IPS-11a (cell line): ENCODE measurements around the gene ITGB3.

ENCODE experiments used
- H3K4me3 ChIP-seq: one replicate; pipeline ENCODE4 v1.5.1; 2013; ENCODE audit warnings: low read depth, low read length, control low read depth

ITGB3 gene

DNA sequence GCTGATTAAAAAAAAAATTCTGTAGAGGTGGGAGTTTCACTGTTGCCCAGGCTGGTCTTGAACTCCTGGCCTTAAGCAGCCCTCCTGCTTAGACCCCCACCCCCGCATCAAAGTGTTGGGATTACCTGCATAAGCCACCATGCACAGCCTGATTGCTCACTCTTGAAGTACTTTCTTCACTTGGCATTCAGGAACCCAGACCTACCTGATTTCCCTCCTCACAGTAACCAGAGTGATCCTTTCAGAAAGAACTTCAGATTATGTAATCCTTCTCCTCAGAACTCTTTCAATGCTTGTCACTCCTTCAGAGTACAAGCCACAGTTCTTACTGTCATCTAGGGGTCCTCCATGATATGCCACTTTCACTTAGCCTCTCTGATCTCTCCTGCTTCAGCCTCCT lies 71.5 kb downstream of the ITGB3 start:
- H3K4me3 ChIP-seq: no peak overlapping the region

DNA sequence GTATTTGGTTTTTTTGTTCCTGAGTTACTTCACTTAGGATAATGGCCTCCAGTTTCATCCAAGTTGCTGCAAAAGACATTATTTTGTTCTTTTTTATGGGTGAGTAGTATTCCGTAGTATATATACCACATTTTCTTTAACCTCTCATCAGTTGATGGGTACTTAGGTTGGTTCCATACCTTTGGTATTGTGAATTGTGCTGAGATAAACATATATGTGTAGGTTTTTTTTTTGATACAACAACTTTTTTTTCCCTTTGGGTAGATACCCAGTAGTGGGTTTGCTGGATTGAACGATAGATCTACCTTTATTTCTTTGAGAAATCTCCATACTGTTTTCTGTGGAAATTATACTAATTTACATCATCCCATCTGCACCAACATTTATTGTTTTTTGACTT lies 76.9 kb downstream of the ITGB3 start:
- no peak overlapping the region for H3K4me3 ChIP-seq

DNA sequence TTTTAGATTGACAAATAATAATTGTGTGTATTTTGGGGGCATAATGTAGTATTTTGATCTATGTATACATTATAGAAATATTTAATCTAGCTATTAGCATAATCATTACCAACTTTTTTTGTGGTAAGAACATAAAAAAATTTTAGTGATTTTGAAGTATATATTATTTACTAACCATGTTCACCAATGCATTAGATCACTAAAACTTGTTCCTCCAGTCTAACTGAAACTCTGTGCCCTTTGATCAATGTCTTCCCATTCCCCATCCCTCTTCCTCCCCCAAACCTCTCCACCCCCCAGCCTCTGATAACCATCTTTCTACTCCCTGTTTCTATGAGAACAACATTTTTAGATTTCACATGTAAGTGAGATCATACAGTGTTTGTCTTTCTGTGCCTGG lies 78.7 kb downstream of the ITGB3 start:
- H3K4me3 ChIP-seq: no peak overlapping the region

DNA sequence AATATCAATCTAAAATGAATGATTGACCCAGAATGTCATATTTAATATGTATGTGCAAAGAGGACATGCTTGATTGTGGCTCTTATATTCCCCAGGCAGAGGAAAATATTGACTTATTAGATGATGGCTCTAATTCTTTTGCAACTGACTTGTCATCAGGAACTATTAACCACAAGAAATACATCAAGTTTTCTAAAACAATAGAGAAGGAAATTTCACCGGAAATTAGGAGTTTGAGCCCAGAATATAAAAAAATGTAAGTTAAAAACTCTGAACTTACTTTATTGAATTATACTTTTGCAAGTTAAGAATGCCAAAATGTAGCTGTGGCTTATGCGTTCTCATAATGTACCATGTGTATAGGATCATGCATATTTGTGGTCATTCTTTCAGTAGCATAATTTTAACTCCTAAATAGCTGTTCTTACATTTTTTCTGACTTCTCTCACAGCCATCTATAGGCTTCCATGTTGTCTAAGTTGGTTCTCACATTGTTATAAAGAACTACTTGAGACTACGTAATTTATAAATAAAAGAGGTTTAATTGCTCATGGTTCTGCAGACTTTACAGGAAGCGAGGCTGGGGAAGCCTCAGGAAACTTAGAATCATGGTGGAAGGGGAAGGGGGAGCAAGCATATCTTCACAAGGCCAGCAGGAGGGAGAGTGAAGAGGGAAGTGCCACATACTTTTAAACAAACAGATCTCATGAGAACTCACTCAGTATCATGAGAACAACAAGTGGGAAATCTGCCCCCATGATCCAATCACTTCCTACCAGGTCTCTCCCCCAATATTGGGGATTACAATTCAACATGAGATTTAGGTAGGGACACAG lies 81.7 kb downstream of the ITGB3 start:
- no peak overlapping the region for H3K4me3 ChIP-seq

DNA sequence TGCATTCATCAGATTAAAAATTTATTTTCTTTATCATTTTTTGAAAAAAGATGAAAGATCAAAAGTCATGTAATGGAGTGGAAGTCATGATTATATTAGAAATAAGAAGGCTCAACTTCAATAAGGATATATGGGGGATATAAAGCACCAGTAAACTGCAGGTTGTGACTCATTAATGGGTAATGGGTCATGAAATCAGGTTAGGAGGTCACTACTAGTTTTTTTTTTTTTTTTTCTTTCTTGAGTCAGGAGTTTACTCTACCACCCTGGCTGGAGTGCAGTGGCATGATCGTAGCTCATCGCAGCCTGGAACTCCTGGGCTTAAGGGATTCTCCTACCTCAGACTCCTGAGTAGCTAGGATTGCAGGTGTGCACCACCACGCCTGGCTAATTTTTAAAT lies 84.4 kb downstream of the ITGB3 start:
- H3K4me3 ChIP-seq: no peak overlapping the region

DNA sequence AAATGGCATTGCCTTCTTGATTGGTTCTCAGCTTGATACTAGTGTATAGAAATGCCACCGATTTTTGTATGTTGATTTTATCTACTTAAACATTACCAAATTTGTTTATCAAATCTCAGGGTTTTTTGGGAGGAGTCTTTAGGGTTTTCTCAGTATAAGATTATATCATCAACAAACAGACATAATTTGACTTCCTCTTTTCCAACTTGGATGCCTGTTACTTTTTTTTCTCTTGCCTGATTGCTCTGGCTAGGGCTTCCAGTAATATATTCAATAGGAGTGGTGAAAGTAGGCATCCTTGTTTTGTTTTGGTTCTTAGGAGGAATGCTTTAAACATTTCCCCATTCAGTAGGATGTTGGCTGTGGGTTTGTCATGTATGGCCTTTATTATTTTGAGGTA lies 99.2 kb downstream of the ITGB3 start:
- no peak overlapping the region for H3K4me3 ChIP-seq

DNA sequence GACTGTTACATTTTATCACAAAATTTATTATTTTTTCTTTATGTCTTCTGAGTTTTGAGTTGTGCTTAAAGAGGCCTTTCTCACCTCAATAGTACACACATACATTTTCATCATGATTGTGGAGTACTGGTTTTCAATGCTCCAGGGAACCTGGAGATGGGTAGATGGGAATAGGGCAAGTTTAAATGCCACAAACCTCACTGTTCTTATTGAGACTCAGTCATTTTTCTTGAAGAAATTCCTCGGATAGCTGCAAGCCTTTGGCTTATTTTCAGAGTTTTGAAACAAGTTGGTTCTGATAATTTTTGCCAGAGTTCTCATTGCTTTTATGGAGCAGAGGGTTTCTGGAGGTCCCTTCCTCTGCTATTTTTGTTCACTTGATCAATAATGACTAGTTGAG lies 105.0 kb downstream of the ITGB3 start:
- H3K4me3 ChIP-seq: no peak overlapping the region
